Measurements from ENCODE around the gene KLK6. TPM values are rescaled to one million over a fixed set of nuclear protein-coding genes. Genes with fewer than 3 reads are reported as not detected.

KLK6 gene
- polyA plus RNA-seq, 1 of the 3 experiments (the other 2 are of a cell fraction), result not detected

GRCh38 chr19:51014242-51014641 is 44.9 kb upstream of the KLK6 start:
- no peaks in the 10 kb centered on the region for H3K9me3 ChIP-seq
- H3K4me2 ChIP-seq, result no peak overlapping the region
- ChIA-PET POLR2A (no interaction called here), CTCF (interaction anchor here (1.8 to 6.0 kb wide), 2 partner anchors 7 to 81 kb away, joined by 6 to 30 read pairs; no protein-coding TSS in a partner anchor)
- no peak for DNase-seq
- H3K4me3 ChIP-seq (ENCODE audit: low read depth in 2 of 2, low read length in 1 of 2), result no peak overlapping the region
- 25% methylated on average over 5 of the region's 6 CpGs for WGBS (ENCODE audit: low lambda C conversion rate)
- H2AFZ ChIP-seq (ENCODE audit: low read depth), result no peak overlapping the region
- no peaks in the 10 kb centered on the region for H4K20me1 ChIP-seq (ENCODE audit: insufficient read depth)
- H3F3A ChIP-seq (replicated peaks; ENCODE audit: insufficient read depth), result no peaks in the 10 kb centered on the region
- no peak overlapping the region for H3K27ac ChIP-seq (ENCODE audit: low read depth in 2 of 2, low read length in 1 of 2)
- TF ChIP-seq TAF1 (IDR thresholded peaks at IDR 0.05; ENCODE audit: borderline replicate concordance, low read depth, low read length), result no peak
- no peak for TF ChIP-seq RCOR1 (IDR thresholded peaks at IDR 0.05; ENCODE audit: low read length)
- TF ChIP-seq NFIC (IDR thresholded peaks at IDR 0.05; ENCODE audit: borderline replicate concordance), result no peak
- no peak for TF ChIP-seq FOXM1 (IDR thresholded peaks at IDR 0.05; ENCODE audit: low read depth)
- TF ChIP-seq NRF1 (IDR thresholded peaks at IDR 0.05; ENCODE audit: low read depth, low read length), result no peak
- no peak for TF ChIP-seq PBX3 (IDR thresholded peaks at IDR 0.05)
- no peak for TF ChIP-seq ELF1 (IDR thresholded peaks at IDR 0.05)
- no peak for TF ChIP-seq USF2 (IDR thresholded peaks at IDR 0.05; ENCODE audit: borderline replicate concordance, low read depth, low read length)
- no peak for TF ChIP-seq FOXJ3 (CRISPR knock-in tag; IDR thresholded peaks at IDR 0.05)
- no peak for TF ChIP-seq EZH2phosphoT487 (IDR thresholded peaks at IDR 0.05; ENCODE audit: borderline replicate concordance, low read depth)
- TF ChIP-seq RFX5 (IDR thresholded peaks at IDR 0.05; ENCODE audit: low read length), result no peak
- no peak for TF ChIP-seq IRF3 (IDR thresholded peaks at IDR 0.05; ENCODE audit: low read depth, low read length)
- H3K79me2 ChIP-seq (ENCODE audit: insufficient read depth), result no peaks in the 10 kb centered on the region
- no peaks in the 10 kb centered on the region for H3K9me2 ChIP-seq
- H3K4me1 ChIP-seq (ENCODE audit: control insufficient read depth in 1 of 2, insufficient read depth in 2 of 2, low read depth in 1 of 2, low read length in 1 of 2), result no peaks in the 10 kb centered on the region
- H3K27me3 ChIP-seq (ENCODE audit: insufficient read depth), result peaks cover 74% of the 10 kb centered on the region
- H3K9ac ChIP-seq, result no peak overlapping the region
- no peaks in the 10 kb centered on the region for H3K36me3 ChIP-seq (replicated peaks in 1 of 2; ENCODE audit: control insufficient read depth in 1 of 2, insufficient read depth in 2 of 2, low read length in 1 of 2)

- no peaks in the 10 kb centered on the region for H3K36me3 ChIP-seq (replicated peaks in 1 of 2; ENCODE audit: control insufficient read depth in 1 of 2, insufficient read depth in 2 of 2, low read length in 1 of 2)
- ChIA-PET POLR2A (no interaction called here), CTCF (interaction anchor here (1.8 kb wide), 1 partner anchor 9 kb away, joined by 6 read pairs; no protein-coding TSS in a partner anchor)
- H4K20me1 ChIP-seq (ENCODE audit: insufficient read depth), result no peaks in the 10 kb centered on the region
- no peaks in the 10 kb centered on the region for H3K4me1 ChIP-seq (ENCODE audit: control insufficient read depth in 1 of 2, insufficient read depth in 2 of 2, low read depth in 1 of 2, low read length in 1 of 2)
- H3K9ac ChIP-seq, result no peak overlapping the region
- H3K27me3 ChIP-seq (ENCODE audit: insufficient read depth), result peaks cover 66% of the 10 kb centered on the region
- H3F3A ChIP-seq (replicated peaks; ENCODE audit: insufficient read depth), result no peaks in the 10 kb centered on the region
- no peaks in the 10 kb centered on the region for H3K9me3 ChIP-seq
- DNase-seq, result no peak
- H3K4me2 ChIP-seq, result no peak overlapping the region
- TF ChIP-seq GABPA (IDR thresholded peaks at IDR 0.05; ENCODE audit: low read depth) (no peak), EP300 (IDR thresholded peaks at IDR 0.05; ENCODE audit: borderline replicate concordance in 1 of 2, low read depth in 1 of 2, low read length in 1 of 2) (no peak), REST (IDR thresholded peaks at IDR 0.05; ENCODE audit: low read depth, low read length) (no peak), FOSL2 (IDR thresholded peaks at IDR 0.05; ENCODE audit: borderline replicate concordance, low read depth) (no peak), TAF1 (IDR thresholded peaks at IDR 0.05; ENCODE audit: borderline replicate concordance, low read depth, low read length) (no peak), ZBTB33 (IDR thresholded peaks at IDR 0.05; ENCODE audit: borderline replicate concordance, low read depth) (no peak), EZH2phosphoT487 (IDR thresholded peaks at IDR 0.05; ENCODE audit: borderline replicate concordance, low read depth) (no peak), FOXM1 (IDR thresholded peaks at IDR 0.05; ENCODE audit: low read depth) (no peak), RXRA (IDR thresholded peaks at IDR 0.05; ENCODE audit: borderline replicate concordance, low read depth) (no peak)
- H3K9me2 ChIP-seq, result no peaks in the 10 kb centered on the region
- WGBS (ENCODE audit: low lambda C conversion rate), result 13% methylated on average over 12 of the region's 12 CpGs
- no peak overlapping the region for H2AFZ ChIP-seq (ENCODE audit: low read depth)
- H3K27ac ChIP-seq (ENCODE audit: low read depth in 2 of 2, low read length in 1 of 2), result no peak overlapping the region
- H3K4me3 ChIP-seq (ENCODE audit: low read depth in 2 of 2, low read length in 1 of 2), result no peak overlapping the region
- no peaks in the 10 kb centered on the region for H3K79me2 ChIP-seq (ENCODE audit: insufficient read depth)
These were observed 43.3 kb upstream of the KLK6 start for GRCh38 chr19:51012661-51013190.

Measured in SK-N-SH (cell line).